Right cardiac atrium (tissue), 5 donors: ENCODE measurements around the gene CALHM2. TPM values are rescaled to one million over a fixed set of nuclear protein-coding genes. Genes with fewer than 3 reads are reported as not detected.

Source experiments
- ATAC-seq, 2 donors: fragments of 200-7000 bp; cut with Tn5 transposase; one replicate each; pipeline versions ENCODE4 v1.8.0 to v1.9.1; 2020; ENCODE audit warnings: moderate library complexity in 2 of 2, mild to moderate bottlenecking in 1 of 2
- DNase-seq, 3 donors: peaks; one replicate each; pipeline ENCODE4 v3.0.0-alpha.2; 2020
- H3K27ac ChIP-seq: one replicate; pipeline ENCODE4 v1.5.1; 2013; ENCODE audit warnings: mild to moderate bottlenecking, low read length, control low read depth, moderate library complexity
- H3K27me3 ChIP-seq: one replicate; pipeline ENCODE4 v1.6.1; 2013; ENCODE audit not compliant: control insufficient read depth, insufficient read depth
- H3K4me1 ChIP-seq: one replicate; pipeline ENCODE4 v1.6.1; 2013; ENCODE audit warnings: low read length; ENCODE audit not compliant: control insufficient read depth, insufficient read depth
- H3K4me3 ChIP-seq: one replicate; pipeline ENCODE4 v1.5.1; 2013; ENCODE audit warnings: low read length, control low read depth
- H3K9me3 ChIP-seq: one replicate; pipeline ENCODE4 v1.6.1; 2013; ENCODE audit warnings: low read length; ENCODE audit not compliant: control insufficient read depth
- WGBS: extraction: QIAGEN DNeasy Blood & Tissue Kit; methylation state at CpG from one replicate; pipeline ENCODE4 v1.1.7; 2013; 5-methylcytosine and 5-hydroxymethylcytosine counted together
- intact Hi-C, 4 donors: fragments of 100-400 bp; cut with DNase I; formaldehyde crosslinking; loops; one replicate each; pipeline versions ENCODE4 v1.11.0 to v1.14.0; 2022 to 2023
- polyA plus RNA-seq: library from polyadenylated mRNA; stranded (reverse); fragments of 200-250 nt; gene quantifications from one replicate; pipeline ENCODE4 v1.2.3, GENCODE V29; 2013
- total RNA-seq, 4 donors: library from RNA; stranded (reverse); fragmentation: NEBNext Ultra II Directional; extraction: Animal tissue kit (Norgen Biotek cat#: 25700); gene quantifications; one replicate each; pipeline ENCODE4 v1.2.1, GENCODE V29; 2021
- donor health status: healthy with polysubstance abuse.
- donor health status: DM: no; HTN: yes; CAD: no.
- donor health status: DM: no; HTN: no; CAD: no.
- donor health status: DM: no; HTN: yes; CAD: no; lungs with severe emphysema.
- donor health status: DM: yes; HTN: yes; CAD: no.

Gene CALHM2
- total and polyA plus RNA-seq, 5 donors: 22.1 to 31.9 (median 30.1) TPM

DNA sequence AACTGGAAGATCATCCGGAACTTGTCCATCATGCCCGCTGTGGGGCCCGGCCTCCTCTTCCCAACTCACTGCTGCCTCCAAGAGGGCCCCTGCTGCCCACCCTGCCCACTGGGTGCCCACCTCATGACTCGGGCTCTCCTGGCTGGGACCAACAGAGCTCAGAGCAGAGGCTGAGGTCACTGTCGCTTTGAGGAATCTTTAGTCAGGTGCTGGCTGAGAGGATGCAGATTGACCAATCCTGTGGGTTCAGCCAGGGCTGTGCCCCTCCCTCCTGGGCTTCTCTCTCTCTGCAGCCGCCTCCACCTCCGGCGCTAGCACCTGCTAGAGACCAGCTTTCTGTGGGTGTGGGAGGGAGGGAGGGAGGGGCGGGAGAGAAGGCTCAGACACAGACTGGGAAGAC is 6.5 kb upstream of the CALHM2 start, which contains the start of gene CALHM1:
Gene CALHM1, minus strand, starts transcription at position 181 of the 400 bp plus-strand sequence. Its CDS starts 149 bp downstream, at position 32.
- DNase-seq: no peak
- intact Hi-C loops: no loop called here
- no peak within 1 kb of the TSS for H3K27ac ChIP-seq

DNA sequence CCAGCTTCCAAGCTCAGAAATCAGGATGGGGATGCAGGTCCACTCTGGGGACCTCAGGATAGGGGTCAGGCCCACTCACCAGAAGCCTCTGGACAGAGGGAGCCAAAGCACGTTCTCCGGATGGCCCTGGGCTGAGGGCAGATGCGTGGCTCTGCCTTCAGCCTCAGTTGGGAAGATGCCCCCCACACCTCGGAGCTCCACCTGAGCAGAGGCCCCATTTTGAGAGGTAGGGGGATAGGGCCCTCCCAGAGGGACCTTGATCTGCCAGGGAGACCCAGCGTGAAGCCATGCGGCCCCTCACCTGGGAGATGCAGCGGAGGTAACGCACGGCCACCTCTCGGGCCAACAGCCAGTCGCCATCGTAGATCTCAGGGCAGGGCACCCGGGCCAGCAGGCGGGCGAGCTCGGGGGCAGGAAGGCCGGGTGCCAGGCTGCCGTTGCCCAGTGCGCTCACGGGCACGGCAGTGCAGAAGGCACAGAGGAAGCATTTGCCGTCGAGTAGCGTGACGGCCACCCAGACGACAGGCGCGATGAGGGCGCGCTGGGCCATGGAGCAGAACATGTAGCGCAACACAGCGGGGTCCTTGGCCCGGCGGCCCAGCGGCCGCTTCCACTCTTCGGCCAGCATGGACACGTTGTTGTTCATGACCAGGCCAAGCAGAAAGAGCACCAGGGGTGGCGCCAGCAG is 5.9 kb upstream of the CALHM2 start:
- Histone ChIP-seq H3K4me3 (no peak overlapping the region), H3K4me1 (no peaks in the 10 kb centered on the region), H3K27ac (no peak overlapping the region), H3K27me3 (no peaks in the 10 kb centered on the region), H3K9me3 (no peaks in the 10 kb centered on the region)
- DNase-seq (peak in 1 of 3 donors; percentile 54), ATAC-seq (no peak)
- WGBS: 97% methylated on average over 39 of the region's 39 CpGs
- intact Hi-C loops: no loop called here

More for the DNA sequence above, 6.5 kb upstream of the CALHM2 start, which contains the start of gene CALHM1:
- WGBS: 72% methylated on average over 9 of the region's 9 CpGs
- Histone ChIP-seq H3K4me3 (no peak within 1 kb of the TSS), H3K4me1 (no peaks in the 10 kb centered on the region), H3K27me3 (no peaks in the 10 kb centered on the region), H3K9me3 (no peaks in the 10 kb centered on the region)
- no peak for ATAC-seq

DNA sequence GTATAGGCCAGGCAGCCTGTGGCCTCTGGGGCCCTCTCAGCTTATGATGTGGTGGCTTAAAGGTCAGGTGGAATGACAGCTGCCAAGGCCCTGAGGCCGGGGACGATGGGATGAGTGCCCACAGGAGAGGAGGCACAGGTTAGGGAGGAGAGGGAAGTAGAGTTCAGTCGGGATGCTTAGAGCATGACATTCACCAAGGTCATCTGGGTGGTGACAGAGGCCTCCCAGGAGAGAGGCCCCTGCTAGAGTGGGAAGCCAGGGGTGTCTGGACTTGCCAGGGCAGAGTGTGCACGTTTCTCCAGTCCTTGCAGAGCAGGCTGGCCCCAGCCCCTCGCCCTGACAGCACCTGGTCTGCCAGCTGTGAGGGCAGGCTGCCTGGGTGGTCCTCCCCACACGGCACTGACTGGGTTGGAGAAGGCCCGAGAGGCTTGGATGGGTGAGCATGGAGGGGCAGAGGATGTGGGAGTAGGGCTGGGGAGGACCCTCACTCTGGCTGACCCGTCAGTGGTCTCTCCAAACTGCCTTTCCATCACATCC is 5.1 kb upstream of the CALHM2 start:
- 78% methylated on average over 8 of the region's 8 CpGs for WGBS
- Histone ChIP-seq H3K27me3 (no peaks in the 10 kb centered on the region), H3K27ac (no peak overlapping the region), H3K4me1 (no peaks in the 10 kb centered on the region), H3K9me3 (no peaks in the 10 kb centered on the region), H3K4me3 (no peak overlapping the region)
- ATAC-seq (no peak), DNase-seq (no peak)
- intact Hi-C loops: no loop called here

DNA sequence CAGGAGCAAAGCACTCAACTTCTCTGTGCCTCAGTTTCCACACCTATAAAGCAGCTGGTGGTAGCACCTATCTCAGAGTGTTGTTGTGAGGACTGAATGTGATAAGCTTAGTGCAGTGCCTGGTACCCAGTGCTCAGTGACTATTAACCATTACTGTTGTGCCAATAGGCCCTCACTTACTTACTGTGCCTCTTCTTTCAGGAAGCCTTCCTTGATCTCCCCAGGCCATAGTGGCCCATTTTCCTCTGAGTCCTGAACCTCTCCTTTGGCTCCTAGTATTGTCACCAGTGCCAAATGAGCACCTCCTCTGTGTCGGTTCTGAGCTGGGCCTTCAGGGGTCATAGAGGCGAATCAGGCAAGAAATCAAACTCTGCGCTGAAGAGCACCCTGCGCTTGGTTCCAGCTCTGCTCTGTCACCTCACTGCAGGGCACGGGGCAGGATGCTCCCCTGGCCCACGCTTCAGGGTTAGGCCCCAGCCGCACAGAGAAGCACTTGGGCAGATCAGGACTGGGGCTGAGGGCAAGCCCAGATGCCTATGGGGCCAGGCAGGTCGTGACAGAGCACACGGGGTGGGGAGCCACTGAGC is 4.0 kb upstream of the CALHM2 start:
- H3K4me3 ChIP-seq: no peak overlapping the region
- WGBS: 90% methylated on average over 9 of the region's 9 CpGs
- H3K4me1 ChIP-seq: no peaks in the 10 kb centered on the region
- no peak overlapping the region for H3K27ac ChIP-seq
- intact Hi-C loops: no loop called here
- DNase-seq (no peak), ATAC-seq (no peak)
- H3K27me3 ChIP-seq: no peaks in the 10 kb centered on the region
- H3K9me3 ChIP-seq: no peaks in the 10 kb centered on the region

DNA sequence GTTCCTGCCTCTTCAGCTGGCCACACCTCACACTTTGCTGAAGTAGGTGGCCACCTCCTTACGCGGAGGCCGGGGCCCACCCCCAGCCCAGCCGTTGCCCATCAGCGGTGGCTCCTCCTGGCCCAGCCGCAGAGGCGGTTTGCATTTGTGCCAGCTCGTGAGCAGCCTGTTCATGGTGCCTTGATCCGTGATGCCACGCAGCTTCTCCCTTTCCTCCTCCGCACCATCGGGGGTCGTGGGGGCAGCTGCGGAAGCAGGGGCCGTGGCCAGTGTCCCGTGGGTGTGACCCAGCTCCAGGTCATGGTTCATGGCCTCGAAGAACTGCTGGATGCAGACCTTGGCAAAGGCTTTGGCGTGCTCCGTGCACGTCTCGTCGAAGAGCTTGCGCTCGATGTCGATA is 3.1 kb upstream of the CALHM2 start:
- ATAC-seq (no peak), DNase-seq (peak in 2 of 3 donors; percentile 48 to 53)
- H3K4me3 ChIP-seq: no peak overlapping the region
- WGBS: 88% methylated on average over 25 of the region's 25 CpGs
- no peak overlapping the region for H3K27ac ChIP-seq
- no peaks in the 10 kb centered on the region for H3K27me3 ChIP-seq
- H3K4me1 ChIP-seq: no peaks in the 10 kb centered on the region
- no peaks in the 10 kb centered on the region for H3K9me3 ChIP-seq
- intact Hi-C loops: no loop called here

DNA sequence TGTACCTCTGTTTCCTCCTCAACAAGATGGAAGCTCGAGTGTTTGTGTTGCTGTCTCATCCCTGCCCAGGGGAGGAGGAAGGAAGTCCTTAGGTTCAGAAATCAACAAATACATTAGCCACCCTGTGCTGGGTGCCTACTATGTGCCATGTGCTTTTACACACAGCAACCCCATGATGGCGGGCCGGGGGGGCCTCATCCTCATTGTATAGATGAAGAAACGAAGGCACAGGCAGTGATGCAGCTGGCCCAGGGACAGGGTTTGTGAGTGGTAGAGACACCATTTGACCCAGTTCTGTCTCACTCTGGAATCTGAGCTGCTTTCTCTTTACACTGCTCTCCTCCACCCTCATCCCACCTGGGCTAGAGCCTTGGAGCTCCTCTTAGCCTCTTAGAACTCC is 1.9 kb upstream of the CALHM2 start:
- WGBS: 86% methylated on average over 4 of the region's 4 CpGs
- peaks cover 4% of the 10 kb centered on the region for H3K4me1 ChIP-seq
- H3K9me3 ChIP-seq: no peaks in the 10 kb centered on the region
- H3K27ac ChIP-seq: no peak overlapping the region
- intact Hi-C loops: no loop called here
- DNase-seq (no peak), ATAC-seq (no peak)
- no peaks in the 10 kb centered on the region for H3K27me3 ChIP-seq
- no peak overlapping the region for H3K4me3 ChIP-seq

DNA sequence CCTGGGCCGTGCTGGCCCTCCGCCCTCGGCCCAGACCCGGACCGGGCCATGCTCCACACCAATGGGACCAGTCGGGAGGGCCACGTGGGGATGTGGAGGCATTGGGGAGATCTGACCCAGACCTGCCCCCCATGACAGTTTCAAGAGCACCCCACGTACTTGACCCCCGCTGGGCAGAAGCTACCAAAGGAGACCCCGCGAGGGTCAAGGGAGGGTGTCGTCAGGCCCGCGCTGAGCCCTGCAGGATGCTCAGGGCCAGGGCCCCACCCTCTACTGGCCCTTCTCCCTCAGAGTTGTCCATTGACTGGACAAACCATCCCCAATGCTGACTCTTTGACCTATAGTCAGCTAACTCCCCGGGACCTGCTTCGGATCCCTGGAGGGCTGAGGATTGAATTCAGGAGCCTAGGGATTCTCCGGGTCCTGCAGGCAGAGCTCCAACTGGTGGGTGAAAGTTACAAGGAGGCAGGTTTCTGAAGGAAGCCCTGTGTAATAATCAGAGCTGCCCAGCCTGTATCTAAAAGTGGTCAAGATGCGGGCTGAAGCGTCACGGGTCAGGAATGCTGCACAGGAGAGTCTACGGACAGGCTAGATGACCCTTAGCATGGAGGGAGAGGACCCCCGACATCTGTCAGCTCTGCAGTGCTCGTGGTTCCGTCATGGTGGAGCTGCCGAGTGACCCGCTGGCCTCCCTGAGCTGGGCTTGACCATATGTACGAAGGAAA is 498 bp upstream of the CALHM2 start:
- DNase-seq (no peak), ATAC-seq (peak; percentile 0 to 1)
- intact Hi-C loops: no loop called here
- Histone ChIP-seq H3K27ac (peak overlapping the region; percentile 40), H3K9me3 (no peaks in the 10 kb centered on the region), H3K27me3 (no peaks in the 10 kb centered on the region), H3K4me3 (peak overlapping the region; percentile 69), H3K4me1 (peaks cover 4% of the 10 kb centered on the region)
- WGBS: 28% methylated on average over 27 of the region's 27 CpGs

DNA sequence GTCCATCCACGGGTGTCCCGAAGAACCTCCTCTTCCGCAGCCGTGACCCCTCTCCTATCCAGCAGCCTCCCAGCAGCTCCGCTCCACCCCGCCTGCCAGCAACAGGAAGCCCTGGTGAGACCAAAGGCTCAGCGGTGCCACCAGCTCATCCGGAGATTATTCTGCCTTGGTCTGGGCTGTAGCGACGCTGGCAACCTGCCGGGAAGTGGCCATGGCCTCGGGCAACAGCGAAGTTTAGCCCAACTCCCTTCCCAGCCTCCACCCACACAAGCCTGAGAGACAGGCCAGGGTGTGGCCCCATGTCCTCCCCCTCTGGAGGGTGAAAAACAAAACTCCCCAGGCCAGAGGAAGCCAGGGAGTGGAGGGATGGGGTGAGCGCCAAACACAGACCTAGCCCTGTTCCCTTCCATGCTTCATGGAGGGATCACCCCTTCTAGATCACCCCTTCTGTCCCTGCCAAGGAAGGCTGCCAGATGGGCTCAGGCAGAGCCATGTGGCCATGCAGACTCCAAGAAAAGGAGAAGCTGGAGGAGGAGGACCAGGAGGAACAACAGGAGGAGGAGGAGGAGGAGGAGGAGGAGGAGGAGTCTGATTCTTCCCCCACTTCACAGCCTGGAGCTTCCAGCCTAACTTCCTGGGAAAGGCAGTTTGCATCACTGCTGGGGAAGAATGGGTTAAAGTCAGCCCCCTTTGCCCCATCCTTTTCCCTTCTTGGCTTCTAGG is 918 bp downstream of the CALHM2 start:
- Histone ChIP-seq H3K9me3 (no peaks in the 10 kb centered on the region), H3K4me1 (peaks cover 13% of the 10 kb centered on the region), H3K27ac (peak overlapping the region; percentile 92), H3K27me3 (no peaks in the 10 kb centered on the region), H3K4me3 (peak overlapping the region; percentile 69)
- ATAC-seq (peak; percentile 82 to 83), DNase-seq (peak; percentile 91 to 96 (median 93))
- intact Hi-C loops: no loop called here
- WGBS: 29% methylated on average over 14 of the region's 14 CpGs

DNA sequence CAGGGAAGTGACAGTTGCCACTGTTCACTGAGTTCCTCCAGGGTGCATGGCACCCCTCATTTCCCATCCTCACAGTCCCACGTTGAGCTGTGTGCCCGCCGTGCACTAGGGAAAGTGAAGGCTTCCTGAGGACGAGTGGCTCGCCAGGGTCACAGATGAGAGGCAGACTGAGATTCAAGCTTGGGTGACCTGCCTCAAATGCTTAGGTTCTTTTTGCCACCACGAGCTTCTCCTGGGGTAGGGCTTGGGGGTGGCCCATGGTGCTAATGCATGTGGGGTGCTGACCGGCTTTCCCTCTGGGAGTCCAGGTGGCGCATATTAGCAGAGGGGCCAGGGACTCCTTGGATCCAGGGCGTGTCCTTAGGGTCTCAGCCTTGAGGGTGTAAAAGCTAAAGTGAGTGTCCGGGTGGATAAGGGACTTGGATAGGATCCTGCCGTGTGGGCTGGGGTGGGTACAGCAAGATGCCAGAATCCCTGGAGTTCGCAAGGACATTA is 1.9 kb downstream of the CALHM2 start:
- intact Hi-C loops: no loop called here
- no peak for DNase-seq
- H3K4me1 ChIP-seq: peaks cover 20% of the 10 kb centered on the region
- H3K27me3 ChIP-seq: no peaks in the 10 kb centered on the region
- WGBS: 71% methylated on average over 12 of the region's 12 CpGs
- H3K9me3 ChIP-seq: no peaks in the 10 kb centered on the region
- no peak for ATAC-seq
- H3K4me3 ChIP-seq: peak overlapping the region; percentile 69
- peak overlapping the region; percentile 2 for H3K27ac ChIP-seq

DNA sequence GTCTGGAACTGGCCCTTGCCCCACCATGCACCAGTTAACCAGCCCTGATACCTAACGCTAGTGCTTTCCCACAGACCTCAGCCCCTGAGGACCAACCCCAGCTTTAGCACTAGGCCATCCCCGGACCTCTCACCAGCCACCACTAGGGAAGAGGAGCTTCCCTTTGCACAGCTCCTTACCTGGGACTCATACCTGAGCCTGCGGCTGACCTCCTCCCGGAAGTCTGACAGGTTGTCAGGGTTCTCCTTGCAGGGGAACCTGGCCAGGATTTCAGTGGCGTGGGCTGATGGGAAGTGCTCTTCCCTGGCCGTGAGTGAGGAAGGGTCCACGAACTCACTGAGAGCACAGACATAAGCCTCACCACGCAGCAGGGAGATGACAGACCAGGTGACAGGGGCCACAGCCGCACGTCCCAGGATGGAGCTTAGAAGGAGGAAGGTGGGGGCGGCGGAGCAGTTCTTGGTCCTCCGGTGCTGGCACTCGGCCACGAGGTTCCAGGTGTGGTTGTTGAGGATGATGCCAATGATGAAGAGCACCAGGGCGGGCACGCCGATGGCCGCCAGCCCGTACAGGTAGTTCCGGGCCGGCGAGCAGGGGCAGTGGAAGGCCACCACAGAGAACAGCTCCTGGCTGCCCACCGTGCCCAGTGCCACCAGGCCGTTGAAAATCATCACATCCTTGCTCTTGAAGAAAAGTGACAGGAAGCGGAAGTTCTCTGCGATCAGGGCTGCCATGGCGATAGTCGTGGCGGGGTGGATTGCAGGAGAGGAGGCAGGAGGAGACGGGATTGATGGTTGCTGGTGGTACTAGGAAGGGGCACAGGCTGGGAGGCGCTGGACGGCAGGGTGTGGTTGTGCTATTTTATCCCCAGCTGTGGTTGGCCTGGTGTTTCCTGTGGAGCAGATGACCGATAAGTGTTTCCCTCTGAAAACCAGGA is 2.7 kb downstream of the CALHM2 start:
- peak overlapping the region; percentile 28 for H3K27ac ChIP-seq
- intact Hi-C loops: no loop called here
- no peak overlapping the region for H3K4me3 ChIP-seq
- peaks cover 26% of the 10 kb centered on the region for H3K4me1 ChIP-seq
- H3K27me3 ChIP-seq: no peaks in the 10 kb centered on the region
- 76% methylated on average over 34 of the region's 34 CpGs for WGBS
- ATAC-seq (no peak), DNase-seq (peak; percentile 50 to 79 (median 74))
- H3K9me3 ChIP-seq: no peaks in the 10 kb centered on the region
